HG02763 (cell line): ENCODE data around the gene SIM1.

ENCODE experiments used
- ATAC-seq: cut with Tn5 transposase; IDR thresholded peaks from one replicate; pipeline ENCODE4 v1.9.1; 2021; ENCODE audit warnings: mild to moderate bottlenecking, moderate library complexity; ENCODE audit not compliant: unreplicated experiment

Gene SIM1

GRCh38 chr6:100427452-100427851, 37.3 kb downstream of the SIM1 start:
- ATAC-seq = no peak

DNA sequence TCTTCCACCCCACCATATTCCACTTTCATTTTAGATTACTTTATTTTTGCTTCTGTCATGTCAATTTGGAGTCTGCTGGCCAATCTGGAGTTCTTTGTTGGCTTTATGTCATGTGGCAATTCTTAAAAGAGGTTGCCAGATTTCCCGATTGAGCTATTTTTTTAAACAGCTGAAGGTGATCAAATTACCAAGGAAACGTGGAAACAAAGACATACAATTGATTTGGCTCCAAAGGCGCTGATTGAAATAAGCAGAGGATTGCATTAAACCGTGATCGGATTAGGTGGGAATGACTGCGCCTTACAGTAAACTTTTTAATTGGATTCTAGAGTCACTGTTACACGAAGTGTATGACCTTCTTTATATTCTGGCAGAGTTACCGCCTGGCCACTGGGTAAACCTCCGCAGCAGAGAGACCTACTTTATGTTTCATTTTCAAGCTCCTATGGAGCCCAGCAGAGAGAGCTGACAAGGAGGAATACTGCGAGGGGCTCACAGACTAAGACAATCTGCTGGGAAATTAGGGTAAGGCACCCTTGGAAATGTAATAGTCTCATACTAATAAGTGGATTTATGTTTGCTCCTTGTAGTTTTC, 37.9 kb downstream of the SIM1 start:
- no peak for ATAC-seq

DNA sequence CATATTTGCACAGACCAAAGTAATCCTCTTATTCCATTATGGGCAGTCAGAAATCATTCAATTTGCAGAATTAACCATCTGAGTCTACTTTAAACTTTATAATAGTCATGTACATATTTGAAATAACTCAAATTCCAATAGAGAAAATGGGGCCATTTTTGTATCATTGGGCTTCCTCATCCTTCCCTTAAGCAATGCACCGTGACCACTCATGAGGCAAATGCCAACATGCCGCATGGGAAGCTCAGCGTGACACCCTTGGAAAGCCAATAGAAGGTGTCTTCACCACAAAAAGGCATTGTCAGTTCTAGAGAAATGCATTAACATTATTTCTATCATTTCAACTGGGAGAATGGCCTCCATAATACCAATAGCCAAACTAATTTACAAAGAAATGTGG, 38.5 kb downstream of the SIM1 start:
- no peak for ATAC-seq

- no peak for ATAC-seq
Observed at GRCh38 chr6:100420711-100421110, 44.0 kb downstream of the SIM1 start.

DNA sequence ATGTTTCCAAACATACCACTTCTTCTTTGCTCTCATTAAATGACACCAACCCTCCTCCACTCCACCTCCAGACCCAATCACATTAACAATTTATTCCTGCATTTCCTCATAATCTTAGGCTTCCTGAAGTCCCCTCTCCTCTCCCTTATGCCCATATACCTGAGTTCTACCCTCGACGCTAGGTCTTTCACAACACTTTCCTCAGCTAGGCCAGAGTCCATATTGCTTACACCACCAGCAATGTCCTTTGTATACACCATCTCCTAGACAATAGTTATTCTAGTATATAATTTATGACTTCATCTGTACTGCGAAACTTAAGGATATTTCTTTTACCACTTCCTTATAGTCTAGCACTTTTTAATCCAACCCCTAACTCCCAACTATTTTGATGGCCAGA, 47.7 kb downstream of the SIM1 start:
- no peak for ATAC-seq

- ATAC-seq = no peak
Observed at GRCh38 chr6:100415768-100416167, 49.0 kb downstream of the SIM1 start.

- ATAC-seq = no peak
Observed at GRCh38 chr6:100412872-100413271, 51.8 kb downstream of the SIM1 start.

GRCh38 chr6:100404051-100404450, 60.7 kb downstream of the SIM1 start:
- ATAC-seq = no peak

- ATAC-seq = no peak
Observed at GRCh38 chr6:100393493-100393892, 71.2 kb downstream of the SIM1 start.

- no peak for ATAC-seq
Observed at GRCh38 chr6:100392423-100392822, 72.3 kb downstream of the SIM1 start.

DNA sequence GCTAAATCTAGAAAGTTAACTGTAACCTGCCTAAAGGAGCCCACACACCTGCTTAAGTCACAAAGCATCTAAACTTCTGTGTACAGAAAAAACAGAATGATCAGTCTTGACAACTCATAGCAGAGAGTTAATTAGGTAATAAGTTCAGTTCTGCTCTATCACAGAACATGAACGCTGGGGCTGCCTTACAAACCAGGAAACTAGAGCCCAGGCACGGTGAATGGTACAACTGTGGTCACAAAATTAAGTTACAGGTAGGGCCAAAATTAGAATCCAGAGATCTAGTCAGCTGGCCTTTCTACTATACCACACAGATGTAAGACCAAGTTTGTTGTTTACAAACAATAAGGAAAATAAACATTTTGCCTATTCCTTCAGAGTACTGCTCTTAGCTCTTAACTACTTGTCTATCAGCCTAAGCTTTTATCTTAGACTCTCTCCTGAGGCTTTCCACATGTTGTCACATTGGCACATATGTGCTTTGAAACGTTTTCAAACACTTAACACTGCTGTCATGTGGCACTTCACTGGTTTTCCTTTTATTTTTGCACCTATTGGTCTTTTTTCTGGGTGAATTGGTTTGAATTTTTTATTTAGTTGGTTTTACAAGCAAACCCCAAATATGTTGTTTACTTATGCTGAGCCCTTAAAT, 75.7 kb downstream of the SIM1 start:
- no peak for ATAC-seq

- no peak for ATAC-seq
Observed at GRCh38 chr6:100382767-100383195, 81.9 kb downstream of the SIM1 start.

- ATAC-seq = no peak
Observed at GRCh38 chr6:100382031-100382430, 82.7 kb downstream of the SIM1 start.

DNA sequence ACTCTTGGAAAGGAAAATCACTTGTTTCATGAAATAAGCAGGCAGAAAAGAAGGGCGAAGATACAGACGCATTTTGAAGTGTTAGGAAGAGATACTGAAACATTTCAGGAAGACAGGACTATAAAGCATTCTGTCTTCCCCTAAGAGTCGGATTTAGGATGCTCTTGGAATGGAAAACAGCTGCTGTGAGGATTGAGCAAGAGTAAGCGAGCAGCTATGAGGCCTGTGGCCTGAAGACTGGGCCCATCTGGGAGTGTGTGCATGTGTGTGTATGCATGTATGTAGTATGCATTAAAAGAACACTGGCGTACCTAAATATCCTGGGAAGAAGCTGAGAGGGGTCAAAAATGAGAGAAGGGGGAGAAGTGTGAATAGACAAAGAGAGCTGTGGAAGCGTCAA, 83.6 kb downstream of the SIM1 start:
- no peak for ATAC-seq

DNA sequence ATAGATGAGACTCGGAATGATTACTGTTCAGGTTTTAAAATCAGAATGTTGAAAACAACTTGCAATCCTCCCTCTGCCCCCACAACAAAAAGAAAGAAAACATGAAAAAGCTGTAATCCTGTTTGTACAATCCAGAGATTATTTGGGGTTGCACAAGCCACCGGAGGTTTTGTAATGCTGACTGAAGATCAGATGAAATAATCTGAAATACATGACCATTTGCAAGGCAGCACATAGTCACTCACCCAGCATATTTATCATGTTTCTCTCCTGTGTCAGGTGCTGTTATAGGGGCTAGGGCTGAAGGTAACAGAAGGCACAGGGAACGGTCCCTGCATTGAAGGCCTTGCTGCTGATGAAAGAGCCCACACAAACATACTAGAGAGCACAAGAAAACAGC, 85.3 kb downstream of the SIM1 start:
- no peak for ATAC-seq

DNA sequence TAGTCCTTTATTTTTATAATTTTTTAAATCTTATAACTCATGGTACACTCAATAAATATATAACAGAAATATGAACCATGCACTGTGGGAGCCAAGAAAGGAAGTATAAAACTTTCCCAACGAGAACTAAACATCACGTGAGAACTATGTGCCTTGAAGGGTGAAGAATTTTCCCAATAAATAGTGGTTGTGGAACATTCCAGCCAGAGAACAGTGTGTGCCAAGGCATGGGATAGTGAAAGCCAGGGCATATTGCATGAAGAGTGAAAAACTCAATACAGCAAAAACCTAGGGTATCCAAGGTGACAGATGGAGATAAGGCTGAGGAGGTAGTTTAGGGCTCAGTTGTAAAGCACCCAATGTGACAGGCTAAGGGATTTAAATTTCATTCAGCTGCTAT, 86.1 kb downstream of the SIM1 start:
- no peak for ATAC-seq

GRCh38 chr6:100376103-100376502, 88.6 kb downstream of the SIM1 start:
- no peak for ATAC-seq

DNA sequence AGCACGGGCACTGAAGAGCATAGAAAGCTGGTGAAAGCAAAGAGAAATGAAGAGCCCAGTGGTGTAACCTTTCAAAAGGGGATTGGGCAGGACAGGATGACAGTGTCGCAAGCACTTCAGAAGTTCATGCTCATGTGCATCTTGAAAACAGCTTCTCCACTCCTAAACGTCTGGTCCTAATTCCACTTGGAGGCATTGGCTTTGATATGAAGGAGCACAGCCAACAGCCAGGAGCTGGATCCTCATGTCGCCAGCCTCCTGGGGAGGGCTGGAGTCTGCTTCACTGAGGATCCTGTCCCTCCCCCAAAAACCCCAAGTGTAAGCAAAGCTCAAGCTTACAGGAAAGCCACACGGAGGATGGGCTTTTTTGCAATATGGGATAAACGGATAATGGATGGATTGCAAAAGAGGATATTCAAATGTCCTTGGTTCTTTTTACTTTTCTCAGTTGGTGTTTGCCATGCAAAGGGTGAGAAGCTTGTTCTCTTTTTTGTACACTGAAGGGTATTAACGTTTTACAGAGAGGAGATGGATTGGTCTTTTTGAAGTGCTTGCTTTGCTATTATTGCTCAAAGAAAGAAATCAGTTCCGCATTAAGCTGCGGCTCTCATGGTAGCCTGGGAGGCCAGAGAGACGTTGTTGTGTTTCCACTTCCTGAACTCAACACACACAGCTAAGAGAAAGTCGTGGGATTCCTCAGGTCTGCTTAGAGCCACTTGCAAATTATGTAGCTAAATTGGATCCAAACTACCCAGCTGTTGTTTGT, 92.2 kb downstream of the SIM1 start:
- ATAC-seq = no peak

GRCh38 chr6:100371591-100371990, 93.1 kb downstream of the SIM1 start:
- ATAC-seq = no peak

DNA sequence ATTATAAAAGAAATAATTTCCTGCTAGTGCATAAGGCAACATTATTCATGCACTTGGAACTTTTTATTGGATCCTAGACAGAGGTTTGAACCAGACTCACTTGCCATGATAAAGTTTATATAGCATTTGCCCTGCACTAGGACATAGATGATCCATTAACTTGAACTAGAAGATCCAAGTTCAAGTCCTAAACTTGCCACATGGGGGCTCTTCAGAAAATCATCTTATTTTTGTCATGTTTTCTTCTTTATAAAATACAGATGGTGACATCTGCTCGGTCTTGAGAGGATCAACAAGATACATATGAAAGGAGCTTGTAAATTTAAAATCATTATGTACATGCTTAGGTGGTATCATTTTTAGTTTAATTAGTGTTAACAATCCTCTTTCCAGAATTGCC, 94.5 kb downstream of the SIM1 start:
- ATAC-seq = no peak

GRCh38 chr6:100366419-100366818, 98.3 kb downstream of the SIM1 start:
- no peak for ATAC-seq

DNA sequence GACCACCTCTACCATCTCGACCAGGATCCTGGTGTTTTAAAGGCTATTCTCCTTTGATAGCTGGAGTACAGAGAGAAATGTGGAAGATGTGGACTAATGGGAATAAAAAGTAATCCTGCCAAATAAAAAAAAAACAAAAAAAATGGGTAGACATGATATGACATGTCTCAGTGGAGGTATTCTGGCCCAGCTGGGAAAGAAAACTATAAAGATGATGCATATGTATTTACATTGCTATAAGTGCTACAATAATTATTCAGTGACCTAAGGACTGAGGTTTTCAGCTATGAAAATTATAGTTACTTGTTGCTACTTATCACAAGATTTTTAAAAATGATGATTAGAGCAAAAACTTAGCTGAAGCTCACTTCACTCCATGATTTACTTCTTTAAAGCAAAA, 101.1 kb downstream of the SIM1 start:
- no peak for ATAC-seq
